Stomach smooth muscle (tissue), 2 donors: ENCODE data around the gene OAS1.
"Not testable (repeated sequence)": the region's sequence is repeated elsewhere in the genome, so short reads cannot be mapped to it uniquely, and the experiment has no call there.

Experiments used
- H3K27ac ChIP-seq: one replicate; pipeline ENCODE4 v1.7.0; 2013; ENCODE audit warnings: mild to moderate bottlenecking, low read length, inconsistent platforms
- H3K27me3 ChIP-seq, 2 donors: one replicate each; pipeline ENCODE4 v1.7.0; 2013; ENCODE audit warnings: low read length in 2 of 2; ENCODE audit not compliant: insufficient read depth in 2 of 2, control insufficient read depth in 1 of 2
- H3K36me3 ChIP-seq, 2 donors: one replicate each; pipeline ENCODE4 v1.7.0; 2013; ENCODE audit warnings: low read length in 2 of 2; ENCODE audit not compliant: control insufficient read depth in 2 of 2, insufficient read depth in 2 of 2
- H3K4me1 ChIP-seq: one replicate; pipeline ENCODE4 v1.7.0; 2013; ENCODE audit warnings: low read length; ENCODE audit not compliant: control insufficient read depth, insufficient read depth
- H3K4me3 ChIP-seq, 2 donors: one replicate each; pipeline ENCODE4 v1.7.0; 2013; ENCODE audit warnings: low read length in 2 of 2
- H3K9ac ChIP-seq, 2 donors: one replicate each; pipeline ENCODE4 v1.7.0; 2013; ENCODE audit warnings: low read length in 2 of 2, mild to moderate bottlenecking in 1 of 2
- H3K9me3 ChIP-seq, 2 donors: one replicate each; pipeline ENCODE4 v1.7.0; 2013; ENCODE audit warnings: low read length in 2 of 2; ENCODE audit not compliant: control insufficient read depth in 2 of 2
- donor health status: healthy.
- donor health status: Pancreatic carcinoma.

The OAS1 gene

GRCh38 chr12:112900298-112901145 is 6.2 kb upstream of the OAS1 start:
- Histone ChIP-seq H3K36me3 (no peaks in the 10 kb centered on the region), H3K9ac (no peak overlapping the region), H3K4me3 (no peak overlapping the region), H3K4me1 (no peaks in the 10 kb centered on the region), H3K9me3 (no peaks in the 10 kb centered on the region), H3K27me3 (peaks cover 2 to 3% of the 10 kb centered on the region in 2 donors), H3K27ac (no peak overlapping the region)

DNA sequence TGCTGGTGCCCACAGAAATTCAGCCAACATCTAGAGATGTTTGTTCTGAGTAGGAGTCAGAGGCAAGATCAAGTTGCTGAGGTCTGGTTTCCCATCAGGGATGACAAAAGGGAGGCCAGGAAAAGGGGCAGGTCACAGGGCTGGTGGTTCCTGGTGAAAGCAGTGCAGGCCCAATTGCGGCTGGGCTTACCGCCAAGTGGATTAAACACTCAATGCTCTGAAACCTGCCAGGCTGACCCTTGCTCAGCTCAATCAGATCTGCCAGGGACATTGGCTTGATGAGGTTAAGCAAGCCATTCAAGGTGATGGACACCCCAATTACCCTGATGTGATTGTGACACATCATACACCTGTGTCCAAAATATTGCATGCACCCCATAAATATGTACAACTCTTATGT is 5.5 kb upstream of the OAS1 start:
- Histone ChIP-seq H3K27ac (no peak overlapping the region), H3K27me3 (peaks cover 2 to 3% of the 10 kb centered on the region in 2 donors), H3K4me1 (no peaks in the 10 kb centered on the region), H3K9me3 (no peaks in the 10 kb centered on the region), H3K4me3 (no peak overlapping the region), H3K36me3 (no peaks in the 10 kb centered on the region), H3K9ac (no peak overlapping the region)

GRCh38 chr12:112904571-112904970 is 2.2 kb upstream of the OAS1 start:
- no peak overlapping the region for H3K9ac ChIP-seq
- H3K27me3 ChIP-seq, result no peaks in the 10 kb centered on the region
- H3K4me1 ChIP-seq, result peaks cover 3% of the 10 kb centered on the region
- H3K9me3 ChIP-seq, result no peaks in the 10 kb centered on the region
- H3K4me3 ChIP-seq, result no peak overlapping the region
- no peaks in the 10 kb centered on the region for H3K36me3 ChIP-seq
- no peak overlapping the region for H3K27ac ChIP-seq

DNA sequence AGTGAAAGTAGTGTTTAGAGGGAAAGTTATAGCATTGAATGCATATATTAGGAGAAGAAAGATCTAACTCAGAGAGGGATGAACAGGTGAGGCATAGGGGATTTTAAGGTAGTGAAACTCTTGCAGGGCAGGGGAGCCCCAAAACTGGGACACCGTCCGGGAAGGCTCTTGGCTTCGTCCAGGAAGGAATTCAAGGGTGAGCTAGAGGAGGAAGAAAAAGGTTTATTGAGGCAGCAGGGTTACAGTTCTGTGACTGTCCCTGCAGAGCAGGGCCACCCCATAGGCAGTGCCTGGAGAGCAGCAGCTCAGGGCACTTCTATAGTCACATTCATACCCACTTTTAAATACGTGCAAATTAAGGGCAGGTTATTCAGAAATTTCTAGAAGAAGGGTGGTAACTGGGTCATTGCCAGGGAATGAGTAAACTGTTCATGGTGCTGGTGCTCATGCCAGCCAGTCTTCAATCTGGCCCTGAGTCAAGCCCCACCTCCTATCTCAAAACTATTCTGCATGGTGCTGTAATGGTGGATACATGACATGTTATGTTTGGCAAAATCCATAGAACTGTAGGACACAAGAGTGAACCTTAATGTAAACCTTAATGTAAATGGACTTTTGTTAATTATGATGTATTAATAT is 1.2 kb upstream of the OAS1 start:
- H3K36me3 ChIP-seq, result no peaks in the 10 kb centered on the region
- no peak overlapping the region for H3K27ac ChIP-seq
- no peak overlapping the region for H3K4me3 ChIP-seq
- H3K27me3 ChIP-seq, result no peaks in the 10 kb centered on the region
- no peaks in the 10 kb centered on the region for H3K9me3 ChIP-seq
- peaks cover 3% of the 10 kb centered on the region for H3K4me1 ChIP-seq
- no peak overlapping the region for H3K9ac ChIP-seq

GRCh38 chr12:112907415-112908157 is 824 bp downstream of the OAS1 start:
- Histone ChIP-seq H3K4me3 (peak overlapping the region; percentile 35 to 74), H3K27ac (no peak overlapping the region), H3K9ac (peak overlapping the region in 1 of 2 donors; percentile 8), H3K36me3 (no peaks in the 10 kb centered on the region), H3K9me3 (peaks cover 0 to 4% of the 10 kb centered on the region in 2 donors), H3K4me1 (peaks cover 3% of the 10 kb centered on the region), H3K27me3 (no peaks in the 10 kb centered on the region)

DNA sequence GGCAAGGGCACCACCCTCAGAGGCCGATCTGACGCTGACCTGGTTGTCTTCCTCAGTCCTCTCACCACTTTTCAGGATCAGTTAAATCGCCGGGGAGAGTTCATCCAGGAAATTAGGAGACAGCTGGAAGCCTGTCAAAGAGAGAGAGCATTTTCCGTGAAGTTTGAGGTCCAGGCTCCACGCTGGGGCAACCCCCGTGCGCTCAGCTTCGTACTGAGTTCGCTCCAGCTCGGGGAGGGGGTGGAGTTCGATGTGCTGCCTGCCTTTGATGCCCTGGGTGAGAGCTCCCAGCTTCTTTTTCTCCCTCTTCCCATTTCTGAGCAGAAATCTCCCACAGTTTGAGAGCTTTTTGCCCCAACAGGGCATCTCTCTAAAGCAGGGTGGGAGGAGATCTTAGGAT is 1.8 kb downstream of the OAS1 start:
- Histone ChIP-seq H3K4me1 (peaks cover 3% of the 10 kb centered on the region), H3K27me3 (no peaks in the 10 kb centered on the region), H3K4me3 (peak overlapping the region in 1 of 2 donors; percentile 74), H3K27ac (no peak overlapping the region), H3K9me3 (peaks cover 3 to 4% of the 10 kb centered on the region in 2 donors), H3K9ac (no peak overlapping the region), H3K36me3 (no peaks in the 10 kb centered on the region)

- Histone ChIP-seq H3K36me3 (no peaks in the 10 kb centered on the region), H3K4me1 (peaks cover 3% of the 10 kb centered on the region), H3K27me3 (no peaks in the 10 kb centered on the region), H3K4me3 (no peak overlapping the region), H3K27ac (no peak overlapping the region), H3K9ac (no peak overlapping the region), H3K9me3 (peaks cover 3 to 4% of the 10 kb centered on the region in 2 donors)
Measured at GRCh38 chr12:112909693-112910092, 2.9 kb downstream of the OAS1 start.

DNA sequence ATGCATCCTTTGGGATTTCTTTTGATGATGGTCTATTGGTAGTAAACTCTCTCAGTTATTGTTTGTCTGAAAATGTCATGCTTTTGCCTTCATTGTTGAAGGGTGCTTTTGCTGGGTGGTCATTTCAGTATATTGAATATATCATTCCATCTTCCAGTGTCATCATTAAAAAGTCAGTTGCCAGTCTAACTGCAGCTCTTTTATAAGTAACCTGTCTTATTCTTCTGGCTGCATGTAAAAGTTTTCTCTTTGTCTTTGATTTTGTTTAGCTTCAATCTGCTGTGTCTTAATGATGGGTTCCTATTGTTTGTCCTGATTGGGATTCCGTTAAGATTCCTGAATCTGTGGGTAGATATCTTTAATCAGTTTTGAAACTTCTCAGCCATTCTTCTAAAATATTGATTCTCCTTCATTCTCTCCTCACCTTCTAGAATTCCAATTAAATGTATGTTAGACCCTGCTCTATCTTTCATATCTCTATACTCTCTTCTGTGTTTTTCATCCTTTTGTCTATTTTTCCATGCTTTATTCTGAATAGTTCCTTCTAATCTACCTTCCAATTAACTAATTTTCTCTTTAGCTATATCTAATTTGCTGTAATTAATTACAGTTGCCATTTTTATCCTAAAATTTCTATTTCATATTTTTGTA is 6.4 kb downstream of the OAS1 start:
- peaks cover 0 to 2% of the 10 kb centered on the region in 2 donors for H3K36me3 ChIP-seq

DNA sequence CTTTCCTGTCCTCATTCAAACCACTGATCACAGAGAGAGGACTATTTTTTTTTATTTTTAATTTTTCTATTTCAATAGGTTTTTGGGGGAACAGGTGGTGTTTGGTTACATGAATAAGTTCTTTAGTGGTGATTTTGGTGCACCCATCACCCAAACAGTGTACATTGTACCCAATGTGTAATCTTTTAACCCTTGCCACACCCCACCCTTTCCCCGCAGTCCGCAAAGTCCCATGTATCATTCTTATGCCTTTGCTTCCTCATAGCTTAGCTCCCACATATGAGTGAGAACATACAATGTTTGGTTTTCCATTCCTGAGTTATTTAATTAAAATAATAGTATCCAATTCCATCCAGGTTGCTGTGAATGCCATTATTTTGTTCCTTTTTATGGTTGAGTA is 7.1 kb downstream of the OAS1 start:
- H3K36me3 ChIP-seq, H3K9me3 ChIP-seq, H3K27ac ChIP-seq, H3K4me3 ChIP-seq, H3K9ac ChIP-seq, H3K4me1 ChIP-seq, H3K27me3 ChIP-seq: not testable (repeated sequence)

More for the DNA sequence above, 6.4 kb downstream of the OAS1 start:
- H3K9me3 ChIP-seq, result peaks cover 3 to 4% of the 10 kb centered on the region in 2 donors
- no peaks in the 10 kb centered on the region for H3K27me3 ChIP-seq
- no peak overlapping the region for H3K4me3 ChIP-seq
- peaks cover 3% of the 10 kb centered on the region for H3K4me1 ChIP-seq
- H3K27ac ChIP-seq, result no peak overlapping the region
- no peak overlapping the region for H3K9ac ChIP-seq

DNA sequence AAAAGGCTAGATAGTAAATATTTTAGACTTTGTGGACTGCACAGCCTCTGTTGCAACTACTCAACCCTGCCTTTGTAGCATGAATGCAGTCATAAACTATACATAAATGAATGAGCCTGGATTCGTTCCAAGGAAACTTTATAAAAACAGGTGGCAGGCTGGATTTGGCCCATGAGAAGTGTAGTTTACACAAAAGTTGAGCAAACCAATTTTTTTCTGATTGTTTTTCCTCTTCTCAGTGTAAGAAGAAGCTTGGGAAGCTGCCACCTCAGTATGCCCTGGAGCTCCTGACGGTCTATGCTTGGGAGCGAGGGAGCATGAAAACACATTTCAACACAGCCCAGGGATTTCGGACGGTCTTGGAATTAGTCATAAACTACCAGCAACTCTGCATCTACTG is 9.5 kb downstream of the OAS1 start:
- Histone ChIP-seq H3K4me1 (no peaks in the 10 kb centered on the region), H3K9me3 (peaks cover 3 to 4% of the 10 kb centered on the region in 2 donors), H3K27ac (no peak overlapping the region), H3K27me3 (no peaks in the 10 kb centered on the region), H3K9ac (no peak overlapping the region), H3K36me3 (peaks cover 0 to 5% of the 10 kb centered on the region in 2 donors), H3K4me3 (no peak overlapping the region)
